Adipocyte (in vitro differentiated cells): ENCODE data around the gene MTARC1.
A peak's percentile ranks its signal among the peaks of the same experiment; 100 is the strongest.

Source experiments
- DNase-seq: peaks from one replicate; pipeline ENCODE4 v3.0.0-alpha.2; 2015; ENCODE audit warnings: low read depth
- H3K27me3 ChIP-seq: replicated peaks from 2 replicates; pipeline ENCODE4 v1.7.0; 2013; ENCODE audit warnings: mild to moderate bottlenecking, low read length, moderate library complexity; ENCODE audit not compliant: control insufficient read depth, insufficient read depth
- H3K36me3 ChIP-seq: 2 replicates; pipeline ENCODE4 v1.7.0; 2013; ENCODE audit warnings: low read length, mild to moderate bottlenecking, moderate library complexity; ENCODE audit not compliant: control insufficient read depth, insufficient read depth, severe bottlenecking
- H3K4me1 ChIP-seq: 2 replicates; pipeline ENCODE4 v1.7.0; 2013; ENCODE audit warnings: mild to moderate bottlenecking, low read length, moderate library complexity; ENCODE audit not compliant: control insufficient read depth, insufficient read depth
- H3K4me3 ChIP-seq: 2 replicates; pipeline ENCODE4 v1.7.0; 2013; ENCODE audit warnings: mild to moderate bottlenecking, low read length, moderate library complexity
- H3K9ac ChIP-seq: 2 replicates; pipeline ENCODE4 v1.7.0; 2013; ENCODE audit warnings: mild to moderate bottlenecking, low read length, moderate library complexity
- H3K9me3 ChIP-seq: 2 replicates; pipeline ENCODE4 v1.7.0; 2013; ENCODE audit warnings: mild to moderate bottlenecking, low read length, moderate library complexity; ENCODE audit not compliant: control insufficient read depth

The MTARC1 gene

DNA sequence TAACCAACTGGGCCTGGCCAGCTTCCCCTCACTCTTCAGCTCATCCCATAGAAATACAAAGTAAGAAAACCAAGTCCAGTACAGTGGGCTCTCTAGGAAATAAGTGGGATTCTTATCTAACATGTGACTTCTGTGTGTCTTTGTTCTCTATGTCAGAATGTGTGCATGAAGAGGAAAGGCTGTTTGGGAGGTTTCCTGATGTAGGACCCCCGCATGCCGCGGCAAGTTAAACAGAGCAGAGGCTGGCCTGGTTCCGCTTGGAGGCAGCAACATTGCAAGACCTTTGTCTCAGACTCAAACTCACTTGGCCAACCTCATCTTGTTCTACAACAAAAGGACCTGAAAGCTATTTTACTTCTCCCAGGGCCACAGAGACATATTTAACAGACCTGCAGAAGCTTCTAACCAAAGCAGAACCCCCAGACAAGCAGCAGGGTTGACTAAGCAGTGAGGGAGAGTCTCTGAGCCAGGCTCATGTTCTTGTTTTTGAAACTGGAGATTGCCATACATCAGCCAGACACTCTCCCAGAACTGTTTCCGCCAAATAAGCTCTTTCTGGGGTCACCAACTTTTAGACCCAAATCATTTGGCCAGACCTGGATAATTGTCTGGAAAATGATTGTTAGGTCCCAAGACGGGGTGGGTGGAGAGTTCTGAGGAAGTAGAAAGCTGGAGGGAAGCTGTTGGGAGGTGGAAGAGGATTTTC is 32.3 kb upstream of the MTARC1 start:
- Histone ChIP-seq H3K9me3 (no peaks in the 10 kb centered on the region), H3K4me1 (peaks cover 22% of the 10 kb centered on the region), H3K27me3 (no peaks in the 10 kb centered on the region), H3K9ac (peak overlapping the region; percentile 12), H3K4me3 (peak overlapping the region; percentile 24), H3K36me3 (peaks cover 37% of the 10 kb centered on the region)
- DNase-seq: no peak

DNA sequence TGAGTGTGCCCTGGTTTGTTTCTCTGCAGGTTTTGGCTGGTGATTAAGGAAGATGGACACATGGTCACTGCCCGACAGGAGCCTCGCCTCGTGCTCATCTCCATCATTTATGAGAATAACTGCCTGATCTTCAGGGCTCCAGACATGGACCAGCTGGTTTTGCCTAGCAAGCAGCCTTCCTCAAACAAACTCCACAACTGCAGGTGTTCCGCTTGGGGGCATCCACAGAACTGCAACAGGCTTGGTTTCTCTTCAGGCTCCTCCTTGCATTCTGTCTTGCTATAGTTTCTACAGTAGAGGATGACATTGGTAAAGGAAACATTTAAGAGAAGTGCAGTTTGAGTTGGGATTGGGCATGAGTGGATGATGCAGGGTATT is 31.8 kb upstream of the MTARC1 start:
- H3K36me3 ChIP-seq: peaks cover 42% of the 10 kb centered on the region
- H3K4me3 ChIP-seq: no peak overlapping the region
- no peak for DNase-seq
- H3K4me1 ChIP-seq: peaks cover 18% of the 10 kb centered on the region
- no peaks in the 10 kb centered on the region for H3K9me3 ChIP-seq
- H3K9ac ChIP-seq: no peak overlapping the region
- H3K27me3 ChIP-seq: no peaks in the 10 kb centered on the region

DNA sequence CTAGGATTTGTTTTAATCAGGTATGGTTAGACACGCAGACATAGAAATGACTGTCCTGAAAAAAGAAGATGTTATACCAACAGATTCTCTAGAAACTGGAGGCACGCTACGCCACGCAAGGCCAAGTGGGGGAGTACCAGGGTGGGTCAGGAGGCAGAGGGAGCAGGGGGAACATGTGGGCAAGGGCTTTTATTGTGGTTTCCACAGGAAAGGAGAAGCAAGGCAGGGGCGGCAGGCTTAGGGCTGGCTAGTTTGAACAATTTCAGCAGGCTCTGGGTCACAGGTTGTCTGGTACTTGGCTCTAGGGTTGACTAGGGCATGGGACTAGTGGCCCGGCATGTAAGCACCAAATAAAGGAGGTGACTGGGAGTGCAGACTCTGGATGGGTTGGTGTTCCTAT is 31.4 kb upstream of the MTARC1 start:
- Histone ChIP-seq H3K36me3 (peaks cover 46% of the 10 kb centered on the region), H3K4me3 (no peak overlapping the region), H3K9ac (no peak overlapping the region), H3K27me3 (no peaks in the 10 kb centered on the region), H3K9me3 (no peaks in the 10 kb centered on the region), H3K4me1 (peaks cover 14% of the 10 kb centered on the region)
- DNase-seq: no peak

DNA sequence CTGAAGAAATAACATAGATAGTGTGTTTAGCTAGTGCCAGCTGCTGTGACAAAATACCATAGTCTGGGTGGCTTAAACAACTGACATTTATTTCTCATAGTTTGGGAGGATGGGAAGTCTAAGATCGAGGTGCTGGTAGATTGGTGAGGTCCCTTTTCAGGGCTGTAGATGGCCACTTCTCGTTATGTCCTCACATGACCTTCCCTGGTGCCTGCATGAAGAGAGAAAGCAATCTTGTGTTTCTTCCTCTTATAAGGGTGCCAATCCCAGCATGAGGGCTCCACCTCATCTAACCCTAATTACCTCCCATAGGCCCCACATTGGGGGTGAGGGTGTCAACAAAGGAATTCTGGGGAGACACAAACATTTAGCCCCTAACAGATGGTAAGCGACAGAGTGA is 29.3 kb upstream of the MTARC1 start:
- Histone ChIP-seq H3K9ac (no peak overlapping the region), H3K27me3 (no peaks in the 10 kb centered on the region), H3K9me3 (no peaks in the 10 kb centered on the region), H3K4me1 (peaks cover 4% of the 10 kb centered on the region), H3K36me3 (peaks cover 60% of the 10 kb centered on the region), H3K4me3 (no peak overlapping the region)
- DNase-seq: no peak

DNA sequence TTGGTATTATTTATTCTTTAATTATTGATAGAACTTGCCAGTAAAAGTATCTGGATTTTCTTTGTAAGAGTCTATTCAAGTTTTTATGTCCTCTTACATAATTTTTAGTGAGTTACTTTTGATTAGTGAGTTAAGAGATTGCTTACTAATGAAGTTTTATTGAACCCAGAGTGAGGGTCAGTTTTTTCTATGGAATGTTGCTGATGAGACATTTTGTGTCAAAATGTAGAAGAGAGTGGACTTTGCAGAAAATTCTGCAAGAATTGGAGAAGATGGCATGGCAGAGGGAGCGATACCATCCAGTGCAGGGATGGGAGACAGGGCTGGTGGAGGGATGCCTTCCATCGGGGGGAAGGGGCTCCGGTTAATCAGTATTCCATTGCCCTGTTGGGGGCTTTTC is 27.6 kb upstream of the MTARC1 start:
- H3K9ac ChIP-seq: no peak overlapping the region
- H3K4me3 ChIP-seq: no peak overlapping the region
- H3K4me1 ChIP-seq: no peaks in the 10 kb centered on the region
- H3K36me3 ChIP-seq: peaks cover 77% of the 10 kb centered on the region
- H3K9me3 ChIP-seq: no peaks in the 10 kb centered on the region
- no peak for DNase-seq
- H3K27me3 ChIP-seq: no peaks in the 10 kb centered on the region

DNA sequence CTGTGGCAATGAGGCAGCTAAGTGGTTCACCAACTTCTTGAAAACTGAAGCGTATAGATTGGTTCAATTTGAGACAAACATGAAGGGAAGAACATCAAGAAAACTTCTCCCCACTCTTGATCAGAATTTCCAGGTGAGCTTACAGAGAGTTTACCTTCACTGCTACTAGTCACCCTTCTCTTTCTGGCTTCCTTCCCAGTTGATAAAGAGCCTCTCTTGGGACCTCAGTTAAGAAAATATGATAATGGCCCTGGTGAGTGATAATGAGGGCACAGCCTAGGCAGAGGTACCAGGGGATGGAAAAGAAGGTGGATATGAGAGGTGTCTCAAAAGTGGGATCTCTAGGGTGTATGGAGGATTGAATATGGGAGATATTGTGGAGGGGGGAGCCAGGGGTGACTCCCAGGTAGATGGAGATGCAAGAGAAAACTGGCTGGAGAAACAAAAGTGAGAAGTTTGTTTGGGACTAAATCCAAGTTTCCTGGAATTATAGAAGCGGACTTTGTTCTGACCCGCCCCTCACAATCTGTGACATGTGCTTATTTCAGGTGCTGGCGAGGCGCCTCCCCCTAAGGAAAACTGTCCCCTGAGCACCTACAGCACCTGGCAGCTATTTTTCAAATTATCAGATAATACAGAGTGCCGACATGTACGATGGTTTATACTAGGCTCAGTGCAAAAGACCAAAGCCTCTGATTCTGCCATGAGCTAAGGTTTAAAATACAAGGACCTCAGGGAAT is 24.9 kb upstream of the MTARC1 start:
- Histone ChIP-seq H3K4me1 (peaks cover under 1% of the 10 kb centered on the region), H3K9ac (no peak overlapping the region), H3K4me3 (no peak overlapping the region), H3K9me3 (no peaks in the 10 kb centered on the region), H3K36me3 (peaks cover 64% of the 10 kb centered on the region), H3K27me3 (no peaks in the 10 kb centered on the region)
- DNase-seq: no peak

DNA sequence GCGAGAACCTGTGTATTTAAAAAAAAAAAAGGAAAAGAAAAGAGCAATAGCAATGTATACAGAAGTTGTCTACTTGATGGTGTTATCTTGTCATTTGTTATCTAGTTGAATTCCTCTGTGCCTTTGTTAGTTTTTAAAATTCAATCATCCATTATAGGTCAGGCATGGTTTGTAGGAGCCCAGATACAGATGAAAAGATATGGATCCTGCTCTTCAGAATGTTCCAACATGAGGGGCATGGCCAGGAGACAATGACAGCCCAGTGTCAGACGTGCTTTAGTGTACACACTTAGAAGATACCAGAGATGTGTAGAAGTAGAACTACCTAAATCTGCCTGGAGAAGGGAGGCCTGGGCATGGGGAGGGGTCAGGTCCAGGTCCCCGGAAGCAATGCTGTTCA is 22.0 kb upstream of the MTARC1 start:
- Histone ChIP-seq H3K4me1 (peaks cover 23% of the 10 kb centered on the region), H3K27me3 (no peaks in the 10 kb centered on the region), H3K9ac (no peak overlapping the region), H3K9me3 (no peaks in the 10 kb centered on the region), H3K4me3 (no peak overlapping the region), H3K36me3 (peaks cover 55% of the 10 kb centered on the region)
- no peak for DNase-seq

DNA sequence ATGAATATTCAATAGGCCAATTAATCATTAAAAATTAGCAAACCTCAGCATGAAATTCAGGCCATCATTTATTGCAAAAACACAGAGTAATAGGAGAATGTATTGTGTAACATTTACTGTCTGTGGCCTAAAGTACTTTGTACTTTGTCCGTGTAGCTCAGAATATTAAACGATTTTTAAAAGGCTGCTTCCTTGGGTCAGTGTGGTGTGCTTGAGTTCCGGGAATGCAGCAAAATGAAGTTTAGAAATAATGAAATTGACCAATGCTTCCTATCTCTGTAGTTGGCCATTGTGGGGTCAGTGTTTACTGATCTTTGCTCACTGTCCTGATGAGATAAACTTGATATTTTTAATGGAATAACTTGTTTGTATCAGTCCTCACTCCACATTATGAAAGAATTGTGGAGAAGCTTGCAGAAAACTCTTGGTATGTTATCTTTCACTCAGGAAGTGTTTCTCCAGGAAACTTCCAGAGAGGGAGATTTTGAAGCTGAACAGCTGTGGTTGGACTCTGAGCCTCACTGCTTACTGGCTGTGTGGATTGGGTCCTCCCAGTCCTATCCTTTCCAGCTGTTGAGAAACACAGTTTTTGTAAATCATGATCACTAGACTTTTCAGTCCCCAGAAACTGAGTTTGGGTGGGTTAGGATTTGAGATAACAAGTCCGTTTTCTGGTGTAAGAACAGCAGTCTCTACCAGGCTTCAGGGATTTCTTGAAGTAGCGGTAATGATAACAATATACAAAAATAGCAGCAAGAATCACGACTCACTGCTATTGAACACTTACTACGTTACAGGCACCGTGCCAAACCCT is 19.2 kb upstream of the MTARC1 start:
- DNase-seq: no peak
- peak overlapping the region; percentile 63 for H3K4me3 ChIP-seq
- H3K27me3 ChIP-seq: no peaks in the 10 kb centered on the region
- no peaks in the 10 kb centered on the region for H3K9me3 ChIP-seq
- H3K36me3 ChIP-seq: peaks cover 57% of the 10 kb centered on the region
- peak overlapping the region; percentile 73 for H3K9ac ChIP-seq
- H3K4me1 ChIP-seq: peaks cover 23% of the 10 kb centered on the region

DNA sequence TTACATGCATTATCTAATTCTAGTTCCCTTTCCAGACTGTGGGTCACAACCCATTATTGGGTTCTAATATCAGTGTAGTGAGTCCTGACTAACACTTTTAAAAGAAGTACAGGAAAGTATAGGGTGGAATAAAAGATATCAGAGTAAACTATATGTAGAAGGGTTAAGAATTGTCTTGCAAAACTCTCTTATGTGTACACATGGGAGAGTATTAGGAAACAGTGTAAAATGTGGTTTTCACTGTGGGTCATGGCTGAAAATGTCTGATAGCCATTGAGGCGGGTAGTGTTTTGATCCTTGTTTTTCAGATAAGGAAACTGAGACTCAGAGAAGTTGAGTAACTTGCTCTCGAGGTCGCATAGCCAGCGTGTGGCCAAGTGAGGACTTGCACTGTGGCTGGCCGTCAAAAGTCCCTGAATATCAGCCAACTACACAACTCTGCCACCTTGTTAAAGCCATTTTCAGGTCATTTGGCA is 18.5 kb upstream of the MTARC1 start:
- Histone ChIP-seq H3K36me3 (peaks cover 53% of the 10 kb centered on the region), H3K4me3 (peak overlapping the region; percentile 63)
- DNase-seq: no peak

DNA sequence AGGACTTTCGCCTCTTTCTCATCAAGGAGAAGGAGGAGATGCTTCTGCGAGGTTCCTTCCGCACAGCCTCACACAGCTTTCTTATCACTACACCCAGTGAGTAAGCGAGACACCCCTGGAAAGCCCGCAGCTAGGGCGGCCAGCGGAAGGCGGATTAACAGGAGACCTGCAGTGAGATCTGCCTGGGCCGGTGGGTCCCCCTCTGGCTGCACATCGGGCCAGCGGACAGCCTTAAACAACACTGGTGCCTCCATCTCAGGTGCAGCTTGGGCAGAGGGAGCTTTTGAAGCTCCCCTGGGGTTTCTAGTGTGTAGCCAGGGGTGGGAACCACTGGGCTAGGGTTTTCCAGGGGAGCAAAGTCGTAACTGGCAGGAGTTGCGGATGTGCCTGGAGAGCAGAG is 17.5 kb upstream of the MTARC1 start:
- Histone ChIP-seq H3K36me3 (peaks cover 48% of the 10 kb centered on the region), H3K27me3 (no peaks in the 10 kb centered on the region), H3K4me1 (peaks cover 23% of the 10 kb centered on the region), H3K9me3 (no peaks in the 10 kb centered on the region), H3K4me3 (no peak overlapping the region), H3K9ac (no peak overlapping the region)
- DNase-seq: no peak

More for the DNA sequence above, 18.5 kb upstream of the MTARC1 start:
- no peaks in the 10 kb centered on the region for H3K27me3 ChIP-seq
- peaks cover 23% of the 10 kb centered on the region for H3K4me1 ChIP-seq
- H3K9me3 ChIP-seq: no peaks in the 10 kb centered on the region
- peak overlapping the region; percentile 73 for H3K9ac ChIP-seq

DNA sequence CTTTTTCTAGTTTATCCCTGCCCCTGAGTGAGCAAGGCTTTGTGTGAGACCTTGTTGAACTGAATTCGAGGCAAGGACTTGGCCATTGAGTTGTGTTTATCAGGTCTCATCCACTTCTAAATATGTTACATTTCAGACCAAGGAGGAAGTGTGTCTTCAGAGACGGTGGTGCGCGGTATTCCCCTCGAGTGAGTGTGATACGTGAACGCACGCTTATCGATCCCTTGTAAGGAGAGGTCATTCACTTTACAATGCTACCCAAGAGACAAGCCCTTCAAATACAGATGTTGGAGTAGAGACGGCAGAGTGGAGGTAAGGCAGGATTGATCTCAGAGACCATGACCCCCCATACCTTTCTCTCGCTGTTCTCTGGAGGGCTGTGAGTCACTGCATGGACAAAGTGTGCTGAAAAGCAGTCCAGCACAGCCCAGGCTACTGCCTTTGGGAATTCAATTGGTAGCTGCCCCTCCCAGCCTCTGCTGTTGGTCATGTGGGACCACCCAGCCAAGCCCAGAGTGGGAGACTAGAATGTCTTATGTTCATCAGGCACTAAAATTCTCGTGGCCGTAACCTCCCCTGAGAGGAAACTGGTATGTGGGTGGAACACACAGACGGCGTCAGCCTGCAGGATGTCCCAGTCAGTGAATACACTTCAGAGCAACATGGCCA is 16.3 kb upstream of the MTARC1 start:
- Histone ChIP-seq H3K4me1 (peaks cover 23% of the 10 kb centered on the region), H3K4me3 (no peak overlapping the region), H3K27me3 (no peaks in the 10 kb centered on the region), H3K36me3 (peaks cover 48% of the 10 kb centered on the region), H3K9me3 (no peaks in the 10 kb centered on the region), H3K9ac (no peak overlapping the region)
- no peak for DNase-seq
